Spleen (tissue), 11 donors: ENCODE measurements around the gene ILKAP. TPM values are rescaled to one million over a fixed set of nuclear protein-coding genes. Genes with fewer than 3 reads are reported as not detected.

Experiments
- DNase-seq: peaks from one replicate; pipeline ENCODE4 v3.0.0-alpha.2; 2020
- H3K27ac ChIP-seq, 8 donors: fragments of 200-600 bp; sonication (generic) in 7 of 8; 1 replicate in 4 of 8; 2 replicates in 4 of 8; pipeline versions ENCODE4 v1.5.0 to v1.8.0; 2016 to 2021; ENCODE audit warnings: inconsistent platforms in 4 of 8, mild to moderate bottlenecking in 4 of 8, moderate library complexity in 1 of 8
- H3K27me3 ChIP-seq, 7 donors: fragments of 200-600 bp; sonication (generic) in 6 of 7; replicated peaks in 1 of 7; 1 replicate in 4 of 7; 2 replicates in 3 of 7; pipeline versions ENCODE4 v1.5.0 to v1.8.0; 2016 to 2021; ENCODE audit warnings: inconsistent platforms in 3 of 7, mild to moderate bottlenecking in 1 of 7
- H3K36me3 ChIP-seq, 6 donors: fragments of 200-600 bp; sonication (generic) in 5 of 6; 1 replicate in 4 of 6; 2 replicates in 2 of 6; pipeline versions ENCODE4 v1.5.0 to v1.8.0; 2016 to 2021; ENCODE audit warnings: inconsistent platforms in 2 of 6
- H3K4me1 ChIP-seq, 6 donors: fragments of 200-600 bp; sonication (generic) in 5 of 6; 1 replicate in 3 of 6; 2 replicates in 3 of 6; pipeline versions ENCODE4 v1.5.0 to v1.8.0; 2016 to 2021; ENCODE audit warnings: inconsistent platforms in 3 of 6
- H3K4me3 ChIP-seq, 8 donors: fragments of 200-600 bp; sonication (generic) in 7 of 8; 1 replicate in 4 of 8; 2 replicates in 4 of 8; pipeline versions ENCODE4 v1.5.0 to v1.8.0; 2016 to 2021; ENCODE audit warnings: inconsistent platforms in 4 of 8, mild to moderate bottlenecking in 4 of 8, moderate library complexity in 2 of 8
- H3K9me3 ChIP-seq, 8 donors: fragments of 200-600 bp; sonication (generic) in 7 of 8; 1 replicate in 4 of 8; 2 replicates in 4 of 8; pipeline versions ENCODE4 v1.5.0 to v1.8.0; 2016 to 2021; ENCODE audit warnings: inconsistent platforms in 4 of 8
- POLR2A ChIP-seq, 3 donors: fragments of 450-650 bp; IDR thresholded peaks; one replicate each; pipeline ENCODE4 v1.5.1; 2017; ENCODE audit warnings: antibody characterized with exemption in 3 of 3, mild to moderate bottlenecking in 1 of 3
- POLR2AphosphoS5 ChIP-seq, 3 donors: sonication (generic); formaldehyde crosslinking; IDR thresholded peaks; one replicate each; pipeline ENCODE4 v1.5.1; 2017; ENCODE audit warnings: antibody characterized with exemption in 3 of 3
- WGBS, 5 donors: extraction: QIAGEN DNeasy Blood & Tissue Kit in 3 of 5; methylation state at CpG; one replicate each; pipeline versions ENCODE4 v1.1.5 to v1.1.7; 2013 to 2018; 5-methylcytosine and 5-hydroxymethylcytosine counted together
- intact Hi-C: fragments of 100-400 bp; cut with DNase I; formaldehyde crosslinking; loops from one replicate; pipeline ENCODE4 v1.15.0; 2023; ENCODE audit warnings: low total_unique reads
- polyA plus RNA-seq, 3 donors: library from polyadenylated mRNA; stranded (reverse); fragments of 200-250 nt; gene quantifications; one replicate each; pipeline ENCODE4 v1.2.1, GENCODE V29; 2013
- total RNA-seq, 7 donors: library from RNA; depleted of rRNA in 3 of 7; stranded (reverse); fragments of >200 nt in 3 of 7; fragmentation: NEBNext Ultra II Directional in 4 of 7; extraction: Animal tissue kit (Norgen Biotek cat#: 25700) in 4 of 7; gene quantifications; one replicate each; pipeline versions ENCODE4 v1.1.0 to v1.2.1, GENCODE V29; 2016 to 2021
- TF ChIP-seq, protein P1 (sequence below), 11 experiments: fragments of 200-600 bp in 7 of 11; fragments of 450-650 bp in 4 of 11; sonication (generic) in 4 of 11; IDR thresholded peaks in 8 of 11; conservative IDR thresholded peaks in 3 of 11; 1 replicate in 7 of 11; 2 replicates in 4 of 11; pipeline versions ENCODE4 v1.4.0 to v1.8.0; 2016 to 2021; ENCODE audit warnings: antibody characterized with exemption in 11 of 11, inconsistent platforms in 4 of 11, mild to moderate bottlenecking in 1 of 11
- donor health status: healthy with polysubstance abuse.
- donor health status: DM: no; HTN: no; CAD: no; lungs with moderate emphysema.
- donor health status: DM: no; HTN: no; CAD: no.
- donor health status: Bipolar disorder and iron deficiency.
- donor health status: healthy.
- donor health status: DM: no; HTN: no; CAD: no.
- donor health status: DM: yes; HTN: yes; CAD: no.

The ILKAP gene
- total and polyA plus RNA-seq, 10 donors = 39.7 to 64.5 (median 50.1) TPM

GRCh38 chr2:238159661-238160205 is 43.8 kb downstream of the ILKAP start:
- 34 to 48% (median 41%) methylated on average over 8 to 10 of the region's 10 CpGs for WGBS, 5 donors
- H3K27me3 ChIP-seq = peaks cover 0 to 73% (median 34%) of the 10 kb centered on the region in 7 donors
- H3K9me3 ChIP-seq = no peaks in the 10 kb centered on the region
- peak; percentile 73 for DNase-seq
- H3K36me3 ChIP-seq = no peaks in the 10 kb centered on the region
- H3K27ac ChIP-seq = no peak overlapping the region
- peak overlapping the region in 5 of 8 donors; percentile 0 to 66 (median 32) for H3K4me3 ChIP-seq
- TF ChIP-seq, protein P1, sequence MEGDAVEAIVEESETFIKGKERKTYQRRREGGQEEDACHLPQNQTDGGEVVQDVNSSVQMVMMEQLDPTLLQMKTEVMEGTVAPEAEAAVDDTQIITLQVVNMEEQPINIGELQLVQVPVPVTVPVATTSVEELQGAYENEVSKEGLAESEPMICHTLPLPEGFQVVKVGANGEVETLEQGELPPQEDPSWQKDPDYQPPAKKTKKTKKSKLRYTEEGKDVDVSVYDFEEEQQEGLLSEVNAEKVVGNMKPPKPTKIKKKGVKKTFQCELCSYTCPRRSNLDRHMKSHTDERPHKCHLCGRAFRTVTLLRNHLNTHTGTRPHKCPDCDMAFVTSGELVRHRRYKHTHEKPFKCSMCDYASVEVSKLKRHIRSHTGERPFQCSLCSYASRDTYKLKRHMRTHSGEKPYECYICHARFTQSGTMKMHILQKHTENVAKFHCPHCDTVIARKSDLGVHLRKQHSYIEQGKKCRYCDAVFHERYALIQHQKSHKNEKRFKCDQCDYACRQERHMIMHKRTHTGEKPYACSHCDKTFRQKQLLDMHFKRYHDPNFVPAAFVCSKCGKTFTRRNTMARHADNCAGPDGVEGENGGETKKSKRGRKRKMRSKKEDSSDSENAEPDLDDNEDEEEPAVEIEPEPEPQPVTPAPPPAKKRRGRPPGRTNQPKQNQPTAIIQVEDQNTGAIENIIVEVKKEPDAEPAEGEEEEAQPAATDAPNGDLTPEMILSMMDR (IDR thresholded peaks at IDR 0.05 in 8 of 11, conservative IDR thresholded peaks at IDR 0.05 in 3 of 11) = no peak
- TF ChIP-seq POLR2A (IDR thresholded peaks at IDR 0.05) (no peak), POLR2AphosphoS5 (IDR thresholded peaks at IDR 0.05) (no peak)
- peaks cover 0 to 46% (median 35%) of the 10 kb centered on the region in 6 donors for H3K4me1 ChIP-seq
- intact Hi-C loops = no loop called here

GRCh38 chr2:238159071-238159539 is 44.4 kb downstream of the ILKAP start:
- Histone ChIP-seq H3K36me3 (no peaks in the 10 kb centered on the region), H3K27ac (no peak overlapping the region), H3K4me1 (peaks cover 0 to 43% (median 33%) of the 10 kb centered on the region in 6 donors), H3K27me3 (peaks cover 0 to 67% (median 31%) of the 10 kb centered on the region in 7 donors), H3K4me3 (peak overlapping the region in 6 of 8 donors; percentile 0 to 66 (median 32)), H3K9me3 (no peaks in the 10 kb centered on the region)
- peak; percentile 78 for DNase-seq
- 1 to 2% (median 2%) methylated on average over 29 to 52 of the region's 52 CpGs for WGBS, 5 donors
- intact Hi-C loops = no loop called here
- no peak for TF ChIP-seq POLR2A (IDR thresholded peaks at IDR 0.05)
- no peak for TF ChIP-seq POLR2AphosphoS5 (IDR thresholded peaks at IDR 0.05)
- TF ChIP-seq, protein P1 (IDR thresholded peaks at IDR 0.05 in 8 of 11, conservative IDR thresholded peaks at IDR 0.05 in 3 of 11) = no peak

DNA sequence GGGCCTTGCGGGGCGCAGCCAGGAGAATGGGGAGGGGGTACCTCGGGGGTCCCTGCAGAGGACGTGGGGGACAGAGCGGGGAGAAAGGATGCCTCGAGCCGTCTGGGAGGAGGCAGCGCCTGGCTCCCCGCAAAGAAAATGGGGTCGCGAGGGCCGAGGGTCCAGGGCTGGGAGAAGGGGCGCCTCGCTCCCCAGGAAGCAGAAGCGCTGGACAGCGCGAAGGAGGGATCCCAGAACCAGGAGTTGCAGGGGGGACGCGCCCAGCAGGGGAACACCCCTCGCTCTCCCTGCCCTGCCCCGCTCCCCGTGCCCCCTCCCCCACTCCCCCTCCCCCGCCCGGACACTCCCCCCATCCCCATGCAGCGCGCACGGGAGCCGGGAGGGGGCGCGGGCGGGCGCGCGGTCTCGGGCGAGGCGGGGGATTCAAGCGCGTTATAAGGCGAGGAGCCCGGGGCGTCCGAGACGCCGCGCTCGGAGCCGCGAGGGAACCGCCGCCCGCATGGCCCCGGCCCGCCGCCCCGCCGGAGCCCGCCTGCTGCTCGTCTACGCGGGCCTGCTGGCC is 44.9 kb downstream of the ILKAP start, which contains the start of gene ERFE:
ERFE (plus strand) TSS at position 462 of the 562 bp plus-strand sequence; CDS start at position 500, 38 bp downstream.
- 9 to 30% (median 17%) methylated on average over 14 to 55 of the region's 61 CpGs for WGBS, 5 donors
- H3K4me1 ChIP-seq = peaks cover 0 to 38% (median 28%) of the 10 kb centered on the region in 6 donors
- H3K9me3 ChIP-seq = no peaks in the 10 kb centered on the region
- peaks cover 0 to 62% (median 26%) of the 10 kb centered on the region in 7 donors for H3K27me3 ChIP-seq
- intact Hi-C loops = no loop called here
- DNase-seq = peak; percentile 84
- peak within 1 kb of the TSS in 6 of 8 donors; percentile 0 to 66 (median 32) for H3K4me3 ChIP-seq
- H3K36me3 ChIP-seq = no peaks in the 10 kb centered on the region
- H3K27ac ChIP-seq = no peak within 1 kb of the TSS
- TF ChIP-seq POLR2A (IDR thresholded peaks at IDR 0.05) = no peak
- TF ChIP-seq, protein P1 (IDR thresholded peaks at IDR 0.05 in 8 of 11, conservative IDR thresholded peaks at IDR 0.05 in 3 of 11) = peak in 6 of 11 experiments; percentile 29 to 74 (median 66)

GRCh38 chr2:238158018-238158508 is 45.4 kb downstream of the ILKAP start:
- peaks cover 0 to 33% (median 24%) of the 10 kb centered on the region in 6 donors for H3K4me1 ChIP-seq
- no peak overlapping the region for H3K4me3 ChIP-seq
- no peak overlapping the region for H3K27ac ChIP-seq
- no peaks in the 10 kb centered on the region for H3K9me3 ChIP-seq
- intact Hi-C loops = no loop called here
- TF ChIP-seq POLR2AphosphoS5 (IDR thresholded peaks at IDR 0.05) = no peak
- TF ChIP-seq, protein P1 (IDR thresholded peaks at IDR 0.05 in 8 of 11, conservative IDR thresholded peaks at IDR 0.05 in 3 of 11) = no peak
- no peak for TF ChIP-seq POLR2A (IDR thresholded peaks at IDR 0.05)
- H3K36me3 ChIP-seq = no peaks in the 10 kb centered on the region
- WGBS, 5 donors = 66 to 73% (median 68%) methylated on average over 15 to 21 of the region's 21 CpGs
- peak; percentile 69 for DNase-seq
- H3K27me3 ChIP-seq = peaks cover 0 to 56% (median 21%) of the 10 kb centered on the region in 7 donors
